RWPE1 (cell line): ENCODE measurements around the gene PKP4.

Source experiments
- CTCF ChIA-PET: fragments of 350-600 bp; sonication (Branson Sonifier 250); formaldehyde crosslinking; extraction: SDS; loops from one replicate; lab custom pipeline; 2021; lab: Yijun Ruan, JAX
- POLR2A ChIA-PET: fragments of 400-600 bp; formaldehyde crosslinking; extraction: SDS; loops from one replicate; lab custom pipeline; 2020; ENCODE audit warnings: antibody characterized with exemption; ENCODE audit not compliant: low non-redundant PET; lab: Yijun Ruan, JAX
- DNase-seq: peaks from one replicate; pipeline ENCODE4 v3.0.0; 2012; ENCODE audit warnings: low spot score
- H3K27ac ChIP-seq: fragments of 450-650 bp; 2 replicates; pipeline ENCODE4 v1.5.1; 2017
- CTCF ChIP-seq: fragments of 450-650 bp; conservative IDR thresholded peaks from 2 replicates; pipeline ENCODE4 v1.5.1; 2017; ENCODE audit warnings: low read depth, mild to moderate bottlenecking

PKP4 gene

GRCh38 chr2:158676696-158677095, 219.9 kb downstream of the PKP4 start:
- no peak overlapping the region for H3K27ac ChIP-seq
- POLR2A ChIA-PET, result no interaction called here
- TF ChIP-seq CTCF, result no peak
- DNase-seq, result no peak
- CTCF ChIA-PET, result no interaction called here

DNA sequence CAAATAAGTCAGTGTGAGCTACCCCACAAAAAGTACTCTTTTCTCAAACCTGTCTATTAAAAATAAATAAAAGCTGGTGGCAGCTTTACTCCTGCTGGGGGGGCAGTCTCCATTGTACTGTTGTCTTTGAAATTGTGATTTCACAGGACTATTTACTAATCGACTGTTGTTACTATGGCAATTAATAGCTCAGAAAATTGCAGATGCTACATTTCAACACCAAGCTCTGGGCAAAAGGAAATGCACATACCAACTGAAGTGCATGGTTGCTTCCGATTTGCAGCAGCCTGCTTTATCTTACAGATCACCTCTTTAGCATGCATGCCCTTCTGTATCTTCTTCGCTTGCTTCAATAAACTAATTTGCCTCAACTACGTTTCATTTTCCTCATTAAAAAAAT, 220.8 kb downstream of the PKP4 start:
- no peak for TF ChIP-seq CTCF
- POLR2A ChIA-PET, result no interaction called here
- DNase-seq, result no peak
- CTCF ChIA-PET, result no interaction called here
- H3K27ac ChIP-seq, result no peak overlapping the region

DNA sequence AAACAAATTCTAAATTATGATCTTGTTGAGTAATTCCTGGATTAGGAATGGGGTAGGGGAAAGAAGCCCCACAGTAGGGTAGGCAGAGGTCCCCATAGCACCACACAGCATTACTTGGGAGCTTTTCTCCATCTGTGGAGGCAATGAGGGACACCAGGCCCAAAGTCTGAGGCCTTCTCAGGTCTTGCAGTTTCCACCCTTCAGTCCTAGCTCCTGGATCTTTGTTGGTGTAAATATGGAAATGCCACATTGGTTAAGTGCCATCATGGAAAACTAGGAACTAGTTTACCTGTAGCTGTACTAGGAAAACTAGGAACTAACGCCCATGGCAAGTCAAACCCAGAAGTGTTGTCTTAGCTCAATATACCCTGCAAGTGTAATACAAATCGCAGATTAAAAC, 225.1 kb downstream of the PKP4 start:
- ChIA-PET CTCF (no interaction called here), POLR2A (no interaction called here)
- no peak for DNase-seq
- H3K27ac ChIP-seq, result no peak overlapping the region
- no peak for TF ChIP-seq CTCF

GRCh38 chr2:158685646-158686045, 228.9 kb downstream of the PKP4 start:
- H3K27ac ChIP-seq, result no peak overlapping the region
- POLR2A ChIA-PET, result no interaction called here
- DNase-seq, result peak; percentile 26
- no peak for TF ChIP-seq CTCF
- CTCF ChIA-PET, result no interaction called here

GRCh38 chr2:158686210-158686691, 229.5 kb downstream of the PKP4 start:
- DNase-seq, result no peak
- ChIA-PET POLR2A (no interaction called here), CTCF (no interaction called here)
- no peak overlapping the region for H3K27ac ChIP-seq
- TF ChIP-seq CTCF, result no peak

DNA sequence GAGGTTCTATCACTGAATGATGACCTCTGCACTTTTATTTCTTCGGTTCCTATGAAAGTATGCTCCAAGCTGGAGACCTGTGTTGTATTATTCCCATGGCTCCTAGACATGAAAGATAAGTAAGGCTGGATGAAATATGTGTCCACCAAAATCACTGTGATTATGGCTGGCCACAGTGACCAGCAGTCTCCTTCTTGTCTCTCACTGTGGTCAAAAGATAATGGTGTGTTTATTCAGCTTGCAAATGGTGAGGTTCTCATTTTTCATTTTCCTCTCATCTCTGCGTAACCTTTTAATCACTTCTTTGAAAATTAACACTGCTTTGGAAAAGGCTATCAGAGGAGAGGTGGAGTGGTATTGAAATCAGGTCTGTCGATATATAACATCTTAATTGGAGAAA, 230.6 kb downstream of the PKP4 start:
- DNase-seq, result no peak
- no peak overlapping the region for H3K27ac ChIP-seq
- ChIA-PET POLR2A (no interaction called here), CTCF (no interaction called here)
- no peak for TF ChIP-seq CTCF

GRCh38 chr2:158688721-158689120, 232.0 kb downstream of the PKP4 start:
- ChIA-PET CTCF (no interaction called here), POLR2A (no interaction called here)
- DNase-seq, result peak; percentile 64
- no peak for TF ChIP-seq CTCF
- H3K27ac ChIP-seq, result no peak overlapping the region
